Measurements from ENCODE around the gene RBMS1. TPM values are rescaled to one million over a fixed set of nuclear protein-coding genes. Genes with fewer than 3 reads are reported as not detected.

RBMS1 gene
- polyA plus RNA-seq, 2 of the 4 experiments (the other 2 are of a cell fraction): 51.9 to 108 TPM

DNA sequence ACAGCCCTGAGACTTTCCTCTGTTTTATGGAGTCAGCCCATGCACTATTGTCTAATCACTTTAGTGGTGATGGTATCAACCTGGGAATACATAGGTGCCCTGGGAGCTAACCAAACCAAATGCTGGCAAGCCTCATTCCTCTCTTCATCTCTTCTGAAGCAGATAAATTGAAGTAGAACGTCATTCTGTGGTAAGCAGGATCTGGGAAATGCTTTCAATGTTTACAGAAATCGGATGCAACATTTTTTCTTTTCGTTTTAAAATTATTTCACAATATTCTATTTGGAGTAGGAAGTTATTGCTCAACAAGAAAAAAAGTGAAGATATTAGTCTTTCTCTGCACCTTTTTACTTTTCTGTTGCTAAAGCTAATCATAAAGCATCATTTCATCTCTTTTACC lies 114.2 kb downstream of the RBMS1 start (continued):
- TF ChIP-seq RAD21 (conservative IDR thresholded peaks at IDR 0.05 in 1 of 2, IDR thresholded peaks at IDR 0.05 in 1 of 2): peak in 1 of 2 experiments; percentile 60; a peak in 3 of 5 replicates
- no peak for TF ChIP-seq CBX2 (IDR thresholded peaks at IDR 0.05; ENCODE audit: borderline replicate concordance, low read depth)
- TF ChIP-seq KDM5A (IDR thresholded peaks at IDR 0.05): no peak
- TF ChIP-seq, protein P1, sequence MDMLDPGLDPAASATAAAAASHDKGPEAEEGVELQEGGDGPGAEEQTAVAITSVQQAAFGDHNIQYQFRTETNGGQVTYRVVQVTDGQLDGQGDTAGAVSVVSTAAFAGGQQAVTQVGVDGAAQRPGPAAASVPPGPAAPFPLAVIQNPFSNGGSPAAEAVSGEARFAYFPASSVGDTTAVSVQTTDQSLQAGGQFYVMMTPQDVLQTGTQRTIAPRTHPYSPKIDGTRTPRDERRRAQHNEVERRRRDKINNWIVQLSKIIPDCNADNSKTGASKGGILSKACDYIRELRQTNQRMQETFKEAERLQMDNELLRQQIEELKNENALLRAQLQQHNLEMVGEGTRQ (IDR thresholded peaks at IDR 0.05): no peak
- TF ChIP-seq EP300 (IDR thresholded peaks at IDR 0.05): peak; percentile 94 to 96; a peak in 4 of 5 replicates
- peak; percentile 79 to 87; a peak in 4 of 5 replicates for TF ChIP-seq JUN (IDR thresholded peaks at IDR 0.05)
- TF ChIP-seq FOXS1 (CRISPR knock-in tag; IDR thresholded peaks at IDR 0.05): no peak
- TF ChIP-seq, protein P2, sequence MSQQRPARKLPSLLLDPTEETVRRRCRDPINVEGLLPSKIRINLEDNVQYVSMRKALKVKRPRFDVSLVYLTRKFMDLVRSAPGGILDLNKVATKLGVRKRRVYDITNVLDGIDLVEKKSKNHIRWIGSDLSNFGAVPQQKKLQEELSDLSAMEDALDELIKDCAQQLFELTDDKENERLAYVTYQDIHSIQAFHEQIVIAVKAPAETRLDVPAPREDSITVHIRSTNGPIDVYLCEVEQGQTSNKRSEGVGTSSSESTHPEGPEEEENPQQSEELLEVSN (IDR thresholded peaks at IDR 0.05; ENCODE audit: borderline replicate concordance, low read depth): no peak
- TF ChIP-seq PHF8 (IDR thresholded peaks at IDR 0.05; ENCODE audit: borderline replicate concordance, low read depth): no peak
- TF ChIP-seq HOXB5 (CRISPR knock-in tag; IDR thresholded peaks at IDR 0.05): no peak; the same call in 1 of the 2 replicates
- TF ChIP-seq KDM1A (IDR thresholded peaks at IDR 0.05; ENCODE audit: low read depth): no peak
- TF ChIP-seq FOSB (CRISPR knock-in tag; IDR thresholded peaks at IDR 0.05): no peak

DNA sequence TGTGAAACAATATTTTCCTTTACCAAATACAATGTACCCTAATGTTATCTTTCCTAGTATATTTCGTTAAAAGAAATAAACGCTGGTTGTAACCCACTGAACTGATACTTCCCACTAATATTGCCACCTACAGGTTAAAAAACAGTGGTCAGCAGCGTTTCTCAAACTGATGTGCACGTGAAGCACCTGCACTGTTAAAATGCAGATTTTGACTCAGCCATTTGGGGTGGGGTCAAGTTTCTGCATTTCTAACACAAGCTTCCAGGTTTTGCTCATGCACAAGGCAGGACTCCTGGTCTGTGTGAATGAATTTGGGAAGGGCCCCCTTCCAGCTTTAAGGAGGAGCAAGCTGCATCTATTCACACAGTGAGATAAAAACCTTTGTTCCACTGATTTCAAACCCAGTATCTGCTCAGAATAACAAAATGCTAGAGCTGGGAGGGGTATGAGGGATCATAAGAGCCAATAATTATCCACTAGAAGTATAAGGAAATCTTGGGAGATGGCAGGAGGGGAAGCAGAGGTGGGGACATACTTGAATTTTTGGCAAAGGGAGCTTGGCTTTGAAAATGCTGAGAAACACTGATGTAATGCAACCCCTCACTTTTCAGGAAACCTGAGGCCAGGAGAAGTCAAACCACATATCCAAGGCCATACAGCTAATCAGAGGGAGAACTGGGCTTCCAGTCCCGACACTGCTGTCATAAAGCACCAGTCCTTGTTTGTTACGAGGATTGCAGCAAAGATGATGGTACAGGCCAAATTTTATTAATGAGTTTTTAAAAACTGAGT lies 116.2 kb downstream of the RBMS1 start:
- Histone ChIP-seq H3K4me1 (peaks cover 96% of the 10 kb centered on the region), H3K9me3 (no peaks in the 10 kb centered on the region), H3K4me2 (peak overlapping the region; percentile 79), H3K27ac (peak overlapping the region; percentile 84 to 88), H3K4me3 (no peak overlapping the region)
- ChIA-PET CTCF (interaction anchor here (0.6 to 4.2 kb wide), 14 partner anchors 8 to 685 kb away, joined by 3 to 30 read pairs (median 4); no protein-coding TSS in a partner anchor), POLR2A (interaction anchor here (0.6 kb wide), 1 partner anchor 13 kb away, joined by 5 read pairs; no protein-coding TSS in a partner anchor)
- TF ChIP-seq POLR2AphosphoS2 (conservative IDR thresholded peaks at IDR 0.05; ENCODE audit: low read length): no peak
- TF ChIP-seq RAD21 (conservative IDR thresholded peaks at IDR 0.05 in 1 of 2, IDR thresholded peaks at IDR 0.05 in 1 of 2): peak; percentile 27 to 44; a peak in 3 of 5 replicates
- no peak for TF ChIP-seq EHMT2 (IDR thresholded peaks at IDR 0.05; ENCODE audit: low read depth)
- TF ChIP-seq, protein P3, sequence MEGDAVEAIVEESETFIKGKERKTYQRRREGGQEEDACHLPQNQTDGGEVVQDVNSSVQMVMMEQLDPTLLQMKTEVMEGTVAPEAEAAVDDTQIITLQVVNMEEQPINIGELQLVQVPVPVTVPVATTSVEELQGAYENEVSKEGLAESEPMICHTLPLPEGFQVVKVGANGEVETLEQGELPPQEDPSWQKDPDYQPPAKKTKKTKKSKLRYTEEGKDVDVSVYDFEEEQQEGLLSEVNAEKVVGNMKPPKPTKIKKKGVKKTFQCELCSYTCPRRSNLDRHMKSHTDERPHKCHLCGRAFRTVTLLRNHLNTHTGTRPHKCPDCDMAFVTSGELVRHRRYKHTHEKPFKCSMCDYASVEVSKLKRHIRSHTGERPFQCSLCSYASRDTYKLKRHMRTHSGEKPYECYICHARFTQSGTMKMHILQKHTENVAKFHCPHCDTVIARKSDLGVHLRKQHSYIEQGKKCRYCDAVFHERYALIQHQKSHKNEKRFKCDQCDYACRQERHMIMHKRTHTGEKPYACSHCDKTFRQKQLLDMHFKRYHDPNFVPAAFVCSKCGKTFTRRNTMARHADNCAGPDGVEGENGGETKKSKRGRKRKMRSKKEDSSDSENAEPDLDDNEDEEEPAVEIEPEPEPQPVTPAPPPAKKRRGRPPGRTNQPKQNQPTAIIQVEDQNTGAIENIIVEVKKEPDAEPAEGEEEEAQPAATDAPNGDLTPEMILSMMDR (IDR thresholded peaks at IDR 0.05): peak; percentile 44
- TF ChIP-seq, protein P2 (IDR thresholded peaks at IDR 0.05; ENCODE audit: borderline replicate concordance, low read depth): no peak
- TF ChIP-seq, protein P4, sequence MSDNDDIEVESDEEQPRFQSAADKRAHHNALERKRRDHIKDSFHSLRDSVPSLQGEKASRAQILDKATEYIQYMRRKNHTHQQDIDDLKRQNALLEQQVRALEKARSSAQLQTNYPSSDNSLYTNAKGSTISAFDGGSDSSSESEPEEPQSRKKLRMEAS (IDR thresholded peaks at IDR 0.05): 0 out of 2 replicates have a peak, but pooled peaks have one; percentile 26
- TF ChIP-seq TP53 (CRISPR knock-in tag; IDR thresholded peaks at IDR 0.05): no peak
- TF ChIP-seq BHLHE40 (IDR thresholded peaks at IDR 0.05; ENCODE audit: low read depth, low read length): 0 out of 2 replicates have a peak, but pooled peaks have one; percentile 12
- 42% methylated on average over 6 of the region's 6 CpGs for WGBS (ENCODE audit: missing lambda C conversion rate)
- ATAC-seq: peak in 1 of 2 experiments; percentile 15; a peak in 2 of 6 replicates
- FAIRE-seq: no peak
- no peak for DNase-seq (ENCODE audit: low read depth in 1 of 2, low spot score in 1 of 2)
